HG03442 (cell line): ENCODE measurements around the gene KCNH1.

Experiments
- ATAC-seq: cut with Tn5 transposase; IDR thresholded peaks from one replicate; pipeline ENCODE4 v1.9.1; 2021; ENCODE audit warnings: mild to moderate bottlenecking, moderate library complexity; ENCODE audit not compliant: unreplicated experiment

Gene KCNH1

DNA sequence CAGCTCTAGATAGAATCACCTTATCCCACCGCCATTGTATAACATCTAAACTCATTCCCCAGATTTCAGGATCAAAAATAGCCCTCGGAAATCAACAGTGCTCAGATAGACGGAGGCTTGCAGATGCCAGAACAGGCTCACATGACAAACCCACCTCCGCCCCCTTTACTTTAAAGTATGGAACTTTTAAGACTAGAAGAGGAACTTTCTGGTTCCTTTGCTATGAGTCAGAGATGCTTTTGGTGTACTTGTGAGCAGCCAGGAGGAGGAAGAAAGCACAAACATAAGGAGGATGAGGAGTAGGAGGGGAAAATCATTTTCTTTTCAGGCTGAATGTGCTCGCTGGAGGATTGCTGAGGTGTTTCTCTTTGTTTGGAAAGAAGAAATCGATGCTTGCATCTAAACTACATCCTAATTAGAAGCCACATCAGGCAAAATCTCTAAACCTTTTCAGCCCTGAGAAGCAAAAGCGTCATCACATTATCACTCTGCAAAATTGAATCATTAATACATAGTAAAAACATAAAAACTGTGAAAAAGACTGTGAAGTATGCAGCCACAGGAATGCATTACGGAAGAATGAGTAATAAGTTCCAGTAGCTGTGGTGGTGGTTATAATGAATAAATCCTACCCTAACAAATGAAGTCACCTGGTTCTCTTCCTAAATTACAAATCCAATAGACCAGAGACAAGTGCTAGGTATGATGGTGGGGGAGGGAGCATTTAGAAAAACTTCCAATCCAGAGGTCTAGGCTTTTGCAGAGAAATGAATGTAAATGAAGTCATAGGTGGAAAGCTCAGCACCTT is 251.3 kb downstream of the KCNH1 start:
- no peak for ATAC-seq

DNA sequence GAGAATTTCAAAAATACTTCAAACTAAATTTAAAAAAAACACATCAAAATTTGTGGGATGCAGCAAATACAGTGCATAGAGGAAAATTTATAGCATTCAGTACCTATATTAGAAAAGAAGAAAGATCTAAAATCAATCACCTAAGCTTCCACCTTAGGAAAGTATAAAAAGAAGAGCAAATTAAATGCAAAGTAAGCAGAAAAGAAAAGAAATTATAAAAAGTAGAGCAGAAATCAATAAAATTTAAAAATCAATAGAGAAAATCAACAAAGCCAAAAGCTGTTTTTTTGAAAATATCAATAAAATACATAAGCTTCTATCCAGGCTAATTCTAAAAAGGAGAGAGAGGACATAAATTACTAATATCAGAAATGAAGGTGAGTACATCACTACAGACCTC is 255.4 kb downstream of the KCNH1 start:
- ATAC-seq: no peak

DNA sequence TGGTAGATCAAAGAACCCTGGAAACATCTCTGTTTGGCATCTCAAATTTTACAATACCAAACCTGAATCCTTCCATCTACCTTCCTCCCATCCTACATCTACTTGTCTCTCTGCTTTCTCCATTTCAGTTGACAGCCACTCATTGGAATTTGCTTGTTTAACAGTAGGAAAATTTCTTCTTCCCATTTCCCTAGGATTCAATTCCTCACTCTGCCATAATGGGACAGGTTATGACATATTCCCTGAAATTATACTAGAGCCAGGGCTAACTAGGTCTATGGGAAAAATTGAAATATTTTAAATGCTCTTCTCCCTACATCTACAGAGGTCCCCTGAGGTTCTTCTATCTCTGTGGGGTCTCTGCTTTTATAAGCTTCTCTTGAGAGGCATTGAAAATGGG is 257.7 kb downstream of the KCNH1 start:
- ATAC-seq: no peak

DNA sequence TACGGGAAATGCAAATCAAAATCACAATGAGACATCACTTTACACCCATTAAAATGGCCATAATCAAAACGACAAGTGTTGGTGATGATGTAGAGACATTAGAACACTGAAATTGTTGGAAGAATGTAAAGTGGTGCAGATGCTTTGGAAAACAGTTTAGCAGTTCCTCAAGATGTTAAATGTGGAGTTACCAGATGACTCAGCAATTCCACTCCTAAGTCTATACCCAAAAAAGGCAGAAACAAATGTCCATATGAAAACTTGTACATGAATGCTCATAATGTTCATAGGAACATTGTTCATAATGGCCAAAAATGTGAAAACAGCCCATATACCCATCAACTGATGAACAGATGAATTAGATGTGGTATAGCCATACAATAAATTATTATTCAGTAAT is 267.4 kb downstream of the KCNH1 start:
- ATAC-seq: no peak

DNA sequence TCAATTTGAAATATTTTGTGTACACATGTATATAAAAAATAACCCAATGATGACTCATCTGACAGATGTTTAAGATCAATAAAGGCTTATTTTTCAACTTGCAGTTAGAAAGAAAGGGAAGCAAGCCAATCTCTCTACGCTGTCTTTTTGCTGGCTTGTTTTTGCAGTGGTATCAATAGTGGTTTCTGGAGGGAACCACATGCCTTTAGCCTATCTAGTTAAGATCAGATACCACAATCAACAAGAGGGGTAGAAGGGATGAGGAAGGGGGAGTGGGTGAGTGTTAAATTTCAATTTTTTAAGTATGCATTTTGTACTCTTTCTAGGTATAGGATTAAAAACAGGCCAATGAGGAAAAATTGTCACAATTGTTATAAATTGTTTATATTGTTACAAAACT is 276.2 kb downstream of the KCNH1 start:
- ATAC-seq: no peak

DNA sequence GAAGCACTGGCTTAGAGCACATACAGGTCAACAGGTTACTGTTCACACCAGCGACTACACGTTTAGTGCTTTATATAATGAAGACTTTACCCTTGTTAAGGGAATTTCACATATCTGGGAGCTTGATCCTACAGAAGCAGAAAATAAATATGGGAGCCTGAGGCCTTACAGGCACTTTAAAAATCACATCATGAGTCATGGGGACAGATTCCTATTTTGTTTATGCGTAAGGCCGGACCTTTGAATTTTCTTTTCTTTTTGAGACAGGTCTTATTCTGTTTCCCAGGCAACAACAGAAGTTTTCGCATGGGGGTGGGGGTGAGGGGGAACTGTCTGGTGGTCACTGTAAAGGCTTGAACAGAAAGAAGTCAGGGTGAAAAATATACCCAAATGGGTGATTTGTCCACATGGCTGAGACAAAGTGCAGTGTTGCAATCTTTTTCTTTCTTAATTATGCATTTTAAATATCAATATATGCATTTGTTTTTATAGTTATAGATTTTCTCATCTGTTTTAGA is 276.7 kb downstream of the KCNH1 start:
- ATAC-seq: no peak

DNA sequence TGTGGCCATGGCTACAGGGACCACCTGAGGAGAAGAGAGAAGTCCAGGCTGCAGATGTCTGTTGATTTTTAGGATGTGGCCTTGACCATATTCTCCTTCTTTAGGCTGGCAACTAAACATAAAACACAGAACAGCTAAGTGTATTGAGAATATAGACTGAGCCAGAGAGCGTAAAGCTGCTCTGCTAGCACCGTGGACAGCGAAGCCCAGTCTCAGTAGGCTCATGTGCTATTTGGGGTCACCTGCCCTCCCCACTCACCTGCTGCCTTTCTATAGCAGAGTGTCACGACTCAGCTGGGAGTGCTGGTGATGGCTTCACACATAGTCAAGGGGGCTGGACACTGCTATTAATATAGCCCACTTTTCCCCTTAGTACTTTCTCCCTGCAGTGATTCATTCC is 278.5 kb downstream of the KCNH1 start:
- no peak for ATAC-seq

DNA sequence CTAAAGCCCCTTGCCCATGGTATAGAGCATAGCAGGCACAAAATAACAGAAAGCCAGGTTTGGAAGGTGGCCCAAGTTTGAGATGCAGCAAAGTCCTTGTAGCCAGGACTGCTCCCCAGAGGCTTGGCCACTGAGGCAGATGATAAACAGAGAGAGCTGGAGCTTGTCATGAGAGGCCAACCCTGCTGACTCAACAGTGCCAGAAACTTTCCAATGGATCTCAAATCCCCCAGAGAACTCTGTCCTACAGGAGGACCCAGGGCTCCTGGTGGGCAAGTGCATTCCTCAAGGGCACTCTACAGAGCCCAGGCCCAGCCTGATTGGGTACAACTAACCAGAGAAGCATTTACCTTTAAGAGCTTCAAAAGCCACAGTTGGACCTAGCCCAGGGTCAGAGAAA is 280.7 kb downstream of the KCNH1 start:
- no peak for ATAC-seq

DNA sequence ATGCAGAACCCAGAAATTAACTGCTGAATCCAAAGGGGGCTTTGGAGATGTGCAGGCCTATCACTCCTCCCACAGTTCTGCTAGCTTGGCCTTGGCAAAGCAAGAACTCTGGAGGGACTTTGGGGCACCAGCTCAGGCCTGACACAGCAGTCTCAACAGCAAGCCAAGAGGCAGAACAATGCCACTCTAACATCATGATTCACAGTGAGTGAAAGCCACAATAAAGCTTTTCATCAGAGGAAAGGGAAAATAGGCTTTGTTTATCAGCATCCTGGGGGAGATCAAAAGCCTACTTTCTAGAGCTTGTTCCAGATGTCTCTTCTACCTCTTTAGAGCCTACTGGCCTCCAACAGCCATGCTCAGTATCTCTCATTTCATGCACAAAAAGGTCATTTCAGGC is 283.4 kb downstream of the KCNH1 start:
- no peak for ATAC-seq

DNA sequence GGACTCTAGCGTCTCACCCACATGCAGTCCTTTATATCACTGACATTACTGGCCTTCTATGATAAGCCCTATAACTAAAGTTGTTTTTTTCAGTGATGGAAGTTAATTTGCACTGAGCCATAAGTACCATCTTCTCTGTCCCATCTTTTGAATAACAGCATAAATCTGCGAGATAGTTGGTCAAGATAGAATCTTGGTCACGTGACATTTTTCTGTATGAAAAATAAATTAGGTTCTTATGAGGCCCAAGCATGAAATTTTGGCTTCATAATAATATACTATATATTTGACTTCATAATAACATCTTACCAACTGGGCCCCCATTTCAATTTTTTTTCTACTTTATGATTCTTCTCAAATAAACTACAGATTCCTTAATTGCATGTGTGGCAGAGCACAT is 285.5 kb downstream of the KCNH1 start:
- ATAC-seq: no peak

DNA sequence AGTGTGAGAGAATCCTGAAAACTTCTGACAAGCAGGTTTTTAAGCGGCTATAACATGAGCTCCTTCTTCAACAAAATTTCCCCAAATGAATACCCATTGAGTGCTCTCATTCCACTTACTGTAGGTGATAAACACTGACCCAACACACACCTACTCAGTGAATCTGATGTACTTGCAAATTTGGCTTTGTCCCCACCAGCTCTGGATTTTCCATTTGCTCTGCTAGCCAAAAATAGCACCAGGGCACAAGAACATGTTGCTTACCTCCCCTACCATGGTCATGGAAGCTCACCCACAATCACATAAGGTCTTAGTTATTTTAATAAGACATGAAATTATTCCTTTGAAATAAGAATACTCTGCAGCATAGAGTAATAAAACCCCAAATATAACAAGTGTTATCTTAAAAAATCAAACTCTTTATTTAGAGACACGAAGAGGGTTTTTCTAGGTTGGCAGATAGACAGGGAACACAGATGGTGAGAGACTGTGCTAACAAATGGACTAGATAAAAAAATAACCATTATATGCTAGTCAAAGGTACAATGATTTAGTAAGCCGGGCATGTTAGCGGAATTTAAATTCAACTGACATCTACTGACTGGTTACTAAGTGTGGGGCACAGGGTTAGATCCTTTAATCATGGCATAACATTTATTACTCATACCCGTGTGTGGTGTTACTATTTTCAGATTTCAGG is 291.9 kb downstream of the KCNH1 start:
- no peak for ATAC-seq

DNA sequence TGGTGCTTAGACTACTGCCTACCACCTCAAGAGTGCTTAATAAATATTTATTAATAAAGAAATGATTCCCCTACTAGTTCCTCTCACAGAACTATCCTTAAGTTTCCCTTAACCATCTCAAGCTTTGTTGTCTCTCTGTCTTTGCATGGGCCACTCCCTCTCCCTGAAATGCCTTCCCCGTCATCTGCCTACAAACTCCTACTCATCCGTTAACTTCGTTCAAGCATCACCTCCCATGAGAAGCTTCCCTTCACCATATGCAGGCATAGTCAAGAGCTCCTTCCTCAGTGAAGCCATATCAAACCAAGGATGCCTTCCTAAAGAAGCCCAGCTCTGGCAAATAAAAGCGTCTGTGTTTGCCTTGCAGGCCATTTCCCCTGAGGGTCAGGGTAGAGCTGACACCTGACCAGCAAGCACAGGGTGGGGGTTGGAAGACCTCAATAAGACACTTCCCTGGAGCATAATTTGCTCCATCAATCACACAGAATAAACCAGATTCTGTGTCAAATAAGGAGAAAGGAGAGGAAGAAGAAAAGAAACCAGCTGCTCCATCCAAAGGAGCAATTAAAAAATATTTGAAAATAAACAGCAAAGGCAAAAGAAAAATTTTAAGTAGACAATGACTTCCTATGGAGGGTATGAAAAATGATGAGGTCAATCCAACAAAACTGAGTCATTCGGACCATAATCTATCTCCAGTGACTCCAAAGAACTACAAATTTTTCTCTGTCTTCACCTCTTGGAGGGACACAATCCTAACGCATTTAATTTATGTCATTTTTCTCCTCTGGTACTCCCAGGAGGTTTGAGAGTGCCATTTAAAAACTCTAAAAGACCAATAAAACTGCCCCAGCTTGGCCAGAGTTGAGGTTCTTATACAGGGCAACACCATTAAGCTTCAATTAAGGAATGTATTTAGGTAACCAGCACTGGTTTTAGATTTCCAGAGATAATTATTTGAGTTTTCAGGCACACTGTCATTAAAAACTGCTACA is 303.6 kb downstream of the KCNH1 start:
- no peak for ATAC-seq

DNA sequence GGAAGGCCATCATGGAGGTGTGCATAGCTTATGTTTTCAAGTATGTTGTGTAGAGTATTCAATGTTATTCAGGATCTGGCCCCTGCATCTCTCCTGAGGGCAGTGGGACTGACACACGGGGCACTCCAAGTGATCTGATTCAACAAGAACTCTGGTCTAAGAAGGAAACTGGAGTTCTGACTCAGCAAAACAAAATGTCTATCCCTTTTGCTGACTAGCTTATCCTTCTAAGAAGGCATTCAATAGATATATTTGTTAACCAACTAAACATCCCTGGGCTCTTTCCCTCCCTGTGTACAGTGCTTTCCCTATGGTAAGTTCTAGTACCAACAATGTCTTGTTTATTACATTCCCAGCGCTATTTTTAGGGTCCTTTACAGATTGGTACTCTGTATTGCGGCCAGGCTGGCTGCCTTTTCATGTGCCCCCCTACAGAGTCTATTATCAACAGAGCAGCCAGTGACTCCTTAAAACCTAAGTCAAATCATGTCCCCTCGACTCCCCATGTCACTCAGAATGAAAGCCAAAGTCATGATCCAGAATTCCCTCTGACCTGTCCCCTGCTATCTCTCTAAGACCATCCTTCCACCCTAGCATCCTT is 304.9 kb downstream of the KCNH1 start:
- ATAC-seq: no peak

DNA sequence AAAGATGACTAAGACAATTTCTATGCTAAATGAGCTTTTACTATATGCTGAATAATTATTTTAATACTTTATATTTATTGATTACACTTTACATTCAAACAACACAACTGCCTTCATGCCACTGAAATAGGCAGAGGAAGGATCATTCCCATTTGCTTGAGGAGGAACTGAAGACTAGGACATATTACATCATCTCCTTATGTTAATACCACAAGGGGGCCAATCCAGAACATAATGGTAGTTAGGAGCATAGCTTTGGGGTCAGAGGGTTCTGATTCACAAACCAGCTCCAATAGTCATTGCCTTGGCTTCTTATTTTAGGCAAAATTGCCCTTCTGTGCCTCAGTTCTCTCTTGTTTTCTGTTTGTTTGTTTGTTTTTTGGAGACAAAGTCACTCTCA is 306.5 kb downstream of the KCNH1 start:
- no peak for ATAC-seq

DNA sequence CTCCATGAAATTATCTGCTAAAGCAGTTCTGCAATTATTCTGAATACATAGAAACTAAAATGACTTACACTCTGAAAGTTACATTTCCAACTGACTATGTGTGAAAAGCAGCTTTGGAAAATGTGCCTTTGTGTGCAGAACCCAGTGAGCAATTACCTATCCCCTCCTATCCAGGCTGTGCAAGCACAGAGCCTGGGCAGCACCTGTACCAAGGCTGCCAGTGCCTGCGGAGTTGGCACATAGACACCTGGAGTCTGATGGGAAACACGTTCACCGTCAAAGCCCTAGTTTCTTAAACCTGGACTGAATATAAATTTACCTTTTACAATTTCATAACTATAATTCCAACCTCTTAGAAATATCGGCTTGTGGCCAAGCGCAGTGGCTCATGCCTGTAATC is 307.3 kb downstream of the KCNH1 start:
- no peak for ATAC-seq

DNA sequence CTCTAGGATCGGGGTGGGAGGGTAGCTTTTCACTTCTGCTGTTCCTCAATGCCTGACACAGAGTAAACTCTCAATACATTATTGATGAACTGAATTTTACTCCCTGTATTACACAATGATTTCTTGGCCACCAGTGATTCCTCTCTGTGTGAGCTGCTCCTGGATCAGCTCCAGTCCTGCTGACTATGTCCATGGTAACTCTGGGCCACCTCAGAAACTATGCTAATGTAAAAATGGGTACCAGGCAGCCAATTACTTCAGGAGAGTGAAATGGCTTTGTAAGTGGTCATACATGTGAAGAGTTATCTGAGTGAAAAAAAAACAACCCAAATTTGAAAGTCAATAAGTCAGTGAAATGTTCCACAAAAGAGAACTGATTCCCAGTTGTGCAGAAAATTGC is 311.0 kb downstream of the KCNH1 start:
- no peak for ATAC-seq

DNA sequence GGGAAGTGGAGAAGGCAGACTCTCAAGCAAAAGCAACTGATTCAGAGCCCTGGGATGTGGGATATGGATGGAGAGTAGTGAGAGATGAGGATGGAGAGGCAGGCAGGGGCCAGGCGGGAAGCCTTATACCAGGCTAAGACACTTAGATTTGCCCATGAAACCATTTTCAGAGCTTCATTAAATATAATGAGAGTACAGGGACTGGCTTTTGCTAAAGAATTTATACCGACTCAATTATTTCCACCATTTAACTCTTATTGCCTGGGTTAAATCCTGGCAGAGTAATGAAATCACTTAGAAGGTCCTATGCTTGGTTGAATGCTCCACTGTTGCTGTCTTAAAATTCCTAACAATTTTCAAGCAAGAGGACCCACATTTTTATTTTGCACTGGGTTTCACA is 311.7 kb downstream of the KCNH1 start:
- ATAC-seq: no peak

DNA sequence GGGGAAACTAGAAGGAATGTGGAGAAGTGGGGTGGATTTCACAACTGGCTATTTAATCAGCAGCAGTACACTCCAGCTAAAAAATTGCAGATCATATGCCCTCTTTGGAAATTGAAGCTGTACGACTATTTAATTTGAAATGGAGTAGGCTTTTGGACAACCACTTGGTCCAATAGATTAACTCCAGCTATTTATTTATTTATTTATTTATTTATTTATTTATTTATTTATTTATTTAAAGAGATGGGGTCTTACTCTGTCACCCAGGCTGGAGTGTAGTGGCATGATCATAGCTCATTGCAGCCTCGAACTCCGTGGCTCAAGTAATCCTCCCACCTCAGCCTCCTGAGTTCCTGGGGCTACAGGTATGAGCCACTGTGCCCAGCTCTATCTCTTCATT is 312.3 kb downstream of the KCNH1 start:
- no peak for ATAC-seq

DNA sequence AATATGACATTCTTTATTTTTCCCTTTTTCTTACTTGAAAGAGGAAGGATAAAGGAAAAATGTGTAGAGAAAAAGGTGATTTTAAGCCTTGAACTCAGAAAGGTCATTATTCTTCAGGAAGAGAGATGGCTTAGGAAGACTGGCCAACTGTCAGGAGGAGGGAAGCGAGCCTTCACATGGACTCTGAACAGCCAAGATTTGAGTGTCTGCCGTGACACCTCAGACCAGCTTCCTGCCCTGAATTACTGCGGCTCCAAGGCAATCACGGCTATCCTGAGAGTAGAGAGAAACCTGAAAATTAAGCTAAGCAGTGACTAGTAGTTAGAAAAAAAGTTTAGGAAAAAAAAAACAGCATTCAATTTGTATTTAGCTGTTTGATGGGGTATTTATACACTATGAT is 314.7 kb downstream of the KCNH1 start:
- no peak for ATAC-seq

DNA sequence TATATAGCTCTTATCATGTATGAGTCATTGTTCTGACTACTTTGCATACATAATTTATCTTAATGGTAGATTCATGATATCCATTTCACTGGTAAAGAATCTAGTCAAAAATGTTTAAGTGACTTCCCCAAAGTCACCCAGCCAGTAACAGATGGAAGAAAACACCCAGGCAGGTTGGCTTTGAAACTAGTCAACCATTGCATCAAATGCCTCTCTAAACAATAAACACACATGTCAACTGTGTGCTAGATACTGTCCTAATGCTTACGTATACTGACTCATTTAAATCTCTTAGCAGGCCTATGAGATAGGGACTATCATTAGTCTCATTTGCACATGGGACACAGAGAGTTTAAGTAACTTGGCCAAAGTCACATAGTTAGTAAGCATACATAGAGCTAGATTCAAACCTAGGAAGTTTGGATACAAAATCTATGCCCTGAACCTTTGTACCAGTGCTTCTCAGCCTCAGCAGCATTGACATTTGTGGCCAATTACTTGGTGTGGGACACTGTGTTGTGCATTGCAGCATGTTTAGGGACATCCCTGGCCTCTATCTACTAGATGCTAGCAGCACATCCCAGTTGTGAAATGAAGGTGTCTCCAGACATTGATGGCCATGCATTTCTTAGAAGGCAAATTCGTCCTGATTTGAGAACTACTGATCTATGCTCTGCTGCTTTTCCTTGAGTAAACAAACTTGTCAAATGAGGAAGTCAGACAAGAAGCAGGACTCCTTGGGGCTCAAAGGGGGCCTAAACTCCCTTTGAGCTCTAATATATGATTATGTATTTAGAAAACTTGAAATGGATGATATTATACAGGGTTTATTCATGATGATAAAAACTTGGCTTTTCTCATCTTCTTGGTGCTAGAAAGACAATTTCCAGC is 316.3 kb downstream of the KCNH1 start:
- ATAC-seq: no peak
